SH-SY5Y (cell line): ENCODE data around the gene DLGAP1.

ENCODE experiments used
- GATA2 ChIP-seq: IDR thresholded peaks from 2 replicates; pipeline ENCODE4 v1.6.1; 2011; ENCODE audit warnings: mild to moderate bottlenecking, low read depth, low read length
- GATA3 ChIP-seq: IDR thresholded peaks from 2 replicates; pipeline ENCODE4 v1.6.1; 2011; ENCODE audit warnings: low read depth, mild to moderate bottlenecking, low read length, moderate library complexity

GRCh38 chr18:4391859-4392258 is 63.2 kb downstream of the DLGAP1 start:
- TF ChIP-seq GATA3 (no peak), GATA2 (no peak)
